ENCODE data around the gene MGST3.
"Not testable (repeated sequence)": the region's sequence is repeated elsewhere in the genome, so short reads cannot be mapped to it uniquely, and the experiment has no call there.

- not testable (repeated sequence) for TF ChIP-seq EZH2 (IDR thresholded peaks at IDR 0.05); POLR2AphosphoS5 (IDR thresholded peaks at IDR 0.05; ENCODE audit: borderline replicate concordance, low read depth, low read length); FOXP2 (optimal IDR thresholded peaks at IDR 0.05; ENCODE audit: control extremely low read depth, extremely low read length, insufficient read depth)
Observed at GRCh38 chr1:165638211-165638610, 7.2 kb downstream of the MGST3 start.
